Stimulated activated CD8-positive, alpha-beta memory T cell treated with anti-CD3 and anti-CD28 coated beads, Interleukin-4, amount 100 ng/mL, for 4 hours (primary cell): Measurements from ENCODE around the gene FERD3L.

Experiments used
- DNase-seq, 2 donors: peaks; one replicate each; pipeline ENCODE4 v3.0.0-alpha.2; 2020; ENCODE audit warnings: low read depth in 2 of 2, low spot score in 1 of 2

Gene FERD3L

DNA sequence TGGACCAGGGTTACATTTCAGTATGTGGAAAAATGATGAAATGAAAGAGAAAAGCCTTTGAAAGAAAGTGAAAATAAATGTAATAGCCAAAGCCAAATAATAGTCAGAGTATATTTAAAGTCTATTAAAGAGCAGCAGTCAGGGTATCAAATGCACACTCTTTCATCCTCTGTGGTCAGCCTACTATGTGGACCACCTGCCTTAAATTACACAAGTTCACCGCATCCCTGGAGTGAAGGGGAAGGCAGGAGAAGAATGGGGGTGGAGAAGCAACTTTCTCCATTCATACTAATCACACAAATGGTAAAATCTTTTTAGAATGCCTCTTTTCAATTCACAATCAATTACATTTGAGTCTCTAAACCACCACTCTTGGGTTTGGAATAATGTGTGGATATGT lies 43.7 kb downstream of the FERD3L start:
- DNase-seq: no peak

GRCh38 chr7:19099924-19100323 lies 45.3 kb downstream of the FERD3L start:
- DNase-seq: no peak

DNA sequence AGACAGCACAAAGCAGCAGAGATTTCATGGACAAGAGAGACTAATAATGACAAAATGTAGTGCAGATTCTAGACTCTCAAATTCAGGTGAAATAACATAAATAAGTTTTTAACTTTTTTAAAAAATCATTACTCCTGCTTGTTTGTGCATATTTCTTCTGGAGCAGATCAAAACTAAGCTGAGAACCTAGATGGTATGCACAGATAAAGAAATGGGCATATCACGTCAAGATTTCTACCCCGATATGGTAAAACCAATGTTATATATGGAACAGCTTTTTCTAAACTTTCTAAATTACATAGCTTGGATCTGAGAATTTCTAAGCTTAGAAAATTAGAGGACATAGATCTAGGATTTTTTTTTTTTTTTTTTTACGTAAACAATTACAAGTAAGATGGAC lies 46.0 kb downstream of the FERD3L start:
- DNase-seq: no peak

GRCh38 chr7:19098510-19098909 lies 46.7 kb downstream of the FERD3L start:
- DNase-seq: no peak

- DNase-seq: no peak
These were observed 47.8 kb downstream of the FERD3L start for GRCh38 chr7:19097165-19098055.

DNA sequence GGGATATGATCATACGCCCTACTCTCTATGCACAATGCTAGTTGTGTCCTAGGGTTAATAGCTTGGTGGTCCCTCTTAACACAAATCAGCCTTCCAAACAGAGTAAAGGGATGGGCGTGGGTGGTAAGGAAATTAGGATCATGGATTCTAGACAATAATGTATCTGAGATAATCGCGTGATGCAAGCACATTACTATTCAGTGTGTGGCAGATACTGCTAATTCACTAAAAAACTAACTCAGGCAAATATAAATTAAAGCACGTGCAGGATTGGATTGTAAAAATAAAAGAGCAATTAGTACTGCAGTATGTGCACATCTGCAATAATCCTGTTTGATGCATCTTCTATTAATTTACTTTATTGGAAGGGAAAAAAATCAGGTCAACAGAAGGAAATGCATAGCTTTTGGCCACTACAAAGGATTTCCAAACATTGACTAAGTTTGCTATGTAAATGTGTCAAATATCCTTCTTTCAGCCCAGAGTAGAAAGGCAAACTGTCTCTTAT lies 49.8 kb downstream of the FERD3L start:
- no peak for DNase-seq
